ENCODE results near the gene POLR2A.

DNA sequence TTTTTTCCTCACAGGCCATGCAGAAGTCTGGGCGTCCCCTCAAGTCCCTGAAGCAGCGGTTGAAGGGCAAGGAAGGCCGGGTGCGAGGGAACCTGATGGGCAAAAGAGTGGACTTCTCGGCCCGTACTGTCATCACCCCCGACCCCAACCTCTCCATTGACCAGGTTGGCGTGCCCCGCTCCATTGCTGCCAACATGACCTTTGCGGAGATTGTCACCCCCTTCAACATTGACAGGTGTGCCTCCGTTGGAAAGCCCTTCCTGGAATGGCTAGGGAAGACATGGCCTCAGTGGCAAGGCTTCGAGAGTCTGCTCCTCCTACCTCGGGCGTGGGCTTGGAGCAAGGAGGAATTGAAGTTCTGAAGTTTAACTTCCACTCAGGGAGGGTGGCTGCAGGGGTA lies 13.5 kb downstream of the POLR2A start:
- TF ChIP-seq POLR2A (IDR thresholded peaks at IDR 0.05): no peak
- TF ChIP-seq, protein P1, sequence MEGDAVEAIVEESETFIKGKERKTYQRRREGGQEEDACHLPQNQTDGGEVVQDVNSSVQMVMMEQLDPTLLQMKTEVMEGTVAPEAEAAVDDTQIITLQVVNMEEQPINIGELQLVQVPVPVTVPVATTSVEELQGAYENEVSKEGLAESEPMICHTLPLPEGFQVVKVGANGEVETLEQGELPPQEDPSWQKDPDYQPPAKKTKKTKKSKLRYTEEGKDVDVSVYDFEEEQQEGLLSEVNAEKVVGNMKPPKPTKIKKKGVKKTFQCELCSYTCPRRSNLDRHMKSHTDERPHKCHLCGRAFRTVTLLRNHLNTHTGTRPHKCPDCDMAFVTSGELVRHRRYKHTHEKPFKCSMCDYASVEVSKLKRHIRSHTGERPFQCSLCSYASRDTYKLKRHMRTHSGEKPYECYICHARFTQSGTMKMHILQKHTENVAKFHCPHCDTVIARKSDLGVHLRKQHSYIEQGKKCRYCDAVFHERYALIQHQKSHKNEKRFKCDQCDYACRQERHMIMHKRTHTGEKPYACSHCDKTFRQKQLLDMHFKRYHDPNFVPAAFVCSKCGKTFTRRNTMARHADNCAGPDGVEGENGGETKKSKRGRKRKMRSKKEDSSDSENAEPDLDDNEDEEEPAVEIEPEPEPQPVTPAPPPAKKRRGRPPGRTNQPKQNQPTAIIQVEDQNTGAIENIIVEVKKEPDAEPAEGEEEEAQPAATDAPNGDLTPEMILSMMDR (IDR thresholded peaks at IDR 0.05): no peak

Measured in Peyer's patch (tissue), 4 donors.